H54 (cell line): Measurements from ENCODE around the gene FOXN4.

ENCODE experiments used
- DNase-seq: peaks from one replicate; pipeline ENCODE4 v3.0.0; 2011; ENCODE audit warnings: low spot score, mixed read lengths; ENCODE audit not compliant: insufficient read length
- FAIRE-seq: peaks from 3 replicates; lab custom pipeline; 2011; peaks lifted over from hg19 to GRCh38; lab: Jason Lieb, UNC
- POLR2A ChIP-seq: IDR thresholded peaks from 2 replicates; pipeline ENCODE4 v1.6.1; 2011; ENCODE audit warnings: low read depth, mild to moderate bottlenecking, low read length

FOXN4 gene

GRCh38 chr12:109308534-109309380 is at the start of gene FOXN4:
Gene FOXN4, minus strand, starts transcription at chr12:109309284. Its CDS starts 963 bp downstream, at chr12:109308321.
- no peak for FAIRE-seq
- no peak for DNase-seq
- TF ChIP-seq POLR2A = no peak

DNA sequence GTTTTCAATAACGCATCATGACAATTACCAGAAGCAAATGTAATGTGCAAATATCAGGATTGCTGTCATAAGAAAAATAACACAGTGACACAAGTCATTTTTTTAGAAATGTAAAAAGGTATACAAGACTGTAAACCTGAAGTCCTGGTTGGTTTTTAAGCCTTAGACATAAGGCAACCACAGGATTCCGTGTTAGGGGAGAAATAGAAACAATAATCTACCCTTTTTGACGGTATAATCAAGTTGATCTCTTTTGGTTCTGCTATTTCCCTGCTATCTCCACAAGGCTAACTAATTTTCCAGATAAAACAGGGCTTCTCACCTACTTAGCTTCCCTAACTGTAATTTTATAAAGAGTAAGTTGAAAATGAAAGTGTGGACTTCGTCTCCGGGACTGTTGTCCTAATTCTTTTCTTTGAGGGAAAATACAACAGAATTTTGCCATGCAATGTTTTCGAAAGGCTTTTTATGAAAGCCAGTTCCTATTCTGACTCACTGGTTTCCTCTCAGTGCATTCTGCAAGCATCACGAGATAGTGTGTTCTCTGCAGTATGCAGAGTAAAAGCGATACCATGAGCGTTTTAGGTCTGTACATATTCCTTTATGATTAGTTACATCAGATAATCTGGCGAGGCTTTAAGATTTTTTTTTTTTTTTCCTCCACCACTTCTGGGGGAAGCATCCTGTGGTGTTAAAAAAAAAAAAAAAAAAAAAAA is 49.2 kb upstream of the FOXN4 start:
- FAIRE-seq = no peak
- no peak for DNase-seq

GRCh38 chr12:109357032-109357431 is 47.9 kb upstream of the FOXN4 start:
- DNase-seq (no peak), FAIRE-seq (no peak)
- no peak for TF ChIP-seq POLR2A

More for the DNA sequence above, 49.2 kb upstream of the FOXN4 start:
- no peak for TF ChIP-seq POLR2A

DNA sequence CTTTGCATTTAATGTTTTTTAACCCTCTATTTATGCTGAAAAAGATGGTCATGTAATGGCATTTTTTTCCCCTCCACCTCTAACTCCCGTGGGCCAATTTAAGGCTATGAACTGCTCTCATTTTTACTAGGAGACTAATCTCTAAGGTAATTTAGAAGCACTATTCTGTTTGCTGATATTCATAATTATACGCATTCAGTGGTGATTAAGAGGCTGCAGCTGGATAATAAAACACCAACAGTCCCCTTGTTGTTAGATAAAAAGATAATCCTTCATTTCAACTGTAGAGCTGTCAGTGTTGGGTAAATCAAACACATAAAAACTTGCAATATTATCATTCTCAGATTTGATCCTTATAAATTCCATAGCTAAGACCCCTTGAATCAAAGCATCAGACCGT is 47.5 kb upstream of the FOXN4 start:
- DNase-seq = no peak
- no peak for TF ChIP-seq POLR2A
- FAIRE-seq = no peak

DNA sequence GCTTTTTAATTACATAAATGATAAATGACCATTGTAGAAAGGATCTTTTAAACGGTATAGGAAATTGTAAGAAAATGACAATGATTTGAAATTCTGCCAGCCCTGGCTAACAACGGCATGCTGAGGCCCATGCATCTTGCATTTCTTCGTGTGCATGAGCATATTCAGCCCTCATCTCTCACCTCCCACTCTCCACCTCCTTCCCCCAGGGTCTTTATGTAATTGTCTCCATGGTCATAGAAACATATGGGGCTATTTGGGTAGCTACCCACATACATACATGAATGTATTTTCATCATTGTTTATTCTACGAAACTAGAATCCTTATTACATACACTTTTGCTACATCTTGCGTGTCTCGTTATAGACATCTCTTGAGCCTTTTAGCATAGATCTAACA is 43.1 kb upstream of the FOXN4 start:
- TF ChIP-seq POLR2A = no peak
- FAIRE-seq (no peak), DNase-seq (no peak)

- DNase-seq (no peak), FAIRE-seq (no peak)
- TF ChIP-seq POLR2A = no peak
Measured at GRCh38 chr12:109347589-109347988, 38.5 kb upstream of the FOXN4 start, which contains the start of gene MYO1H. Gene MYO1H, plus strand, starts transcription at chr12:109347900. Its CDS starts 61 bp downstream, at chr12:109347961.

- DNase-seq (no peak), FAIRE-seq (no peak)
- TF ChIP-seq POLR2A = no peak
Measured at GRCh38 chr12:109346920-109347319, 37.8 kb upstream of the FOXN4 start.

DNA sequence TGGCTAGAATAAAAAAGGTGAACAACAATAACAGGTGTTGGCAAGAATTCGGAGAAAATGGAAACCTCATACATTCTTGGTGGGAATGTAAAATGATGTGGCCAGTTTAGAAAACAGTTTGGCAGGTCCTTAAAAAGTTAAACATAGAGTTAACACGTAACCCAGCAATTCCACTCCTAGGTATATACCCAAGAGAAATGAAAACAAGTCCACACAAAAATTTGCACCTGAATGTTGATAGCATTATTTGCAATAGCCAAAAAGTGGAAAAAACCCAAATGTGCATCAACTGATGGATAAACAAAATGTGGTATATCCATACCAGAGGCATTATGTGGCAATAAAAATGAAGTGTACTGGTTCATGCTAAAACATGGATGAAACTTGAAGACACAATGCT is 36.3 kb upstream of the FOXN4 start:
- no peak for FAIRE-seq
- DNase-seq = no peak
- TF ChIP-seq POLR2A = no peak

- FAIRE-seq (no peak), DNase-seq (no peak)
- no peak for TF ChIP-seq POLR2A
Measured at GRCh38 chr12:109343677-109344076, 34.6 kb upstream of the FOXN4 start.

DNA sequence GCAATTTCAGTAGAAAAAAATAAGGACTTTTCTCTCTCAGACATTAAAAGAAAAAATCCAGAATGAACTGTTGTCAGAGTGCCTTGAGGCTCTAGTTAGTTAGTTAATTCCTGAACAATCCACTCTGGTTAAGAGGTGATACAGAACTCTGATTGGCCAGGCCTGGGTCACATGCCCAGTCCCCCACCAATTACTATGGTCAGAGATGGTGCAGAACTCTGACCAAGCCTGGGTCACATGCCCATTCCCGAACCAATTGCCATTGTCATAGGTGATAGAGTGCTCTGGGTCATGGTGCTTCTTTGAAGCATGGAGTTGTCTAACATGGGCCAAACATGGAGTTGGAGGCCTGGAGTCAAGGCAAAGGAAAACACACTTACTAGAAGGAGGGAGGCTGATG is 27.5 kb upstream of the FOXN4 start:
- no peak for TF ChIP-seq POLR2A
- FAIRE-seq (no peak), DNase-seq (no peak)

GRCh38 chr12:109334887-109335286 is 25.8 kb upstream of the FOXN4 start:
- DNase-seq (no peak), FAIRE-seq (no peak)
- no peak for TF ChIP-seq POLR2A

DNA sequence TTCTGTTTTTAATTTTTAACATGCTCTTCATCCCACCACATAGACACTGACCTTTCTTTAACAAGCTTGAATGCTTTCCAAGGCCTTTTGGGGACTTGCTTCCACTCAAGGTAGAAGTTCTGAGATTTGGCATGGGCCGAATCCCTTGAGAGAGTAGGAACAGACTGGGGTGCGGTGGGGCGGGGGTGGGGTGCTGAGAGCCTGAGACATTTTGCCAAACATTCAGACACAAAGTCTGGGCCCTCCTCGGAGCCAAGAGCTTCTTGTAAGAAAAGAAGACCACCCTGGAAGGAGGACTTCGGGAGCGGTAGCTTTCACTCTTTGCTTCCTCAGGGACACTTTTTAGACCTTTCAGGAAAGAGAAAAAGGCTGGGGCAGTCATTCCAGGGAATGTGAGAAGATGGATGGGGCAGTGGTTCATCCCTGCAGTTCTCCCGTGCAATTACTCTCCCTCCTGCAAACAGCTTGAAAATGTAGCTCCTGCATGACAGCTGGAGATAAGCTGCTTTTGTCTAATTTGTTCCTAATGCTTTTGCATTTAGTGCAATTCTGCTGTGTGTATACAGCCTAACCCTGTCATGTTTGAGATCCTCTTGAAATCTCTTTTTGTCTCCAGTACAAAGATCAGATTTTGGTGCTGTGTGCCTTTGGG is 22.3 kb upstream of the FOXN4 start:
- FAIRE-seq (no peak), DNase-seq (no peak)
- no peak for TF ChIP-seq POLR2A

GRCh38 chr12:109330282-109331230 is 21.5 kb upstream of the FOXN4 start:
- FAIRE-seq (no peak), DNase-seq (no peak)
- TF ChIP-seq POLR2A = no peak

GRCh38 chr12:109329686-109330085 is 20.6 kb upstream of the FOXN4 start:
- no peak for DNase-seq
- no peak for FAIRE-seq
- TF ChIP-seq POLR2A = no peak
